Glutamatergic neuron (in vitro differentiated cells): ENCODE measurements around the gene TSPAN5. TPM values are rescaled to one million over a fixed set of nuclear protein-coding genes. Genes with fewer than 3 reads are reported as not detected.

Source experiments
- DNase-seq: peaks from one replicate; pipeline ENCODE4 v3.0.0; 2022
- H3K27ac Mint-ChIP-seq: one replicate; pipeline ENCODE4 v1.8.0; 2020; ENCODE audit warnings: mild to moderate bottlenecking, mixed read lengths, inconsistent platforms; ENCODE audit not compliant: unreplicated experiment
- H3K27me3 Mint-ChIP-seq: one replicate; pipeline ENCODE4 v1.8.0; 2020; ENCODE audit warnings: mild to moderate bottlenecking, moderate library complexity, mixed read lengths, inconsistent platforms; ENCODE audit not compliant: unreplicated experiment
- H3K36me3 Mint-ChIP-seq: one replicate; pipeline ENCODE4 v1.8.0; 2020; ENCODE audit warnings: mild to moderate bottlenecking, mixed read lengths, inconsistent platforms; ENCODE audit not compliant: unreplicated experiment
- H3K4me1 Mint-ChIP-seq: one replicate; pipeline ENCODE4 v1.8.0; 2020; ENCODE audit warnings: mild to moderate bottlenecking, low read depth, mixed read lengths, inconsistent platforms; ENCODE audit not compliant: unreplicated experiment
- H3K4me3 Mint-ChIP-seq: one replicate; pipeline ENCODE4 v1.8.0; 2020; ENCODE audit warnings: mild to moderate bottlenecking, mixed read lengths, inconsistent platforms; ENCODE audit not compliant: unreplicated experiment
- H3K9me3 Mint-ChIP-seq: one replicate; pipeline ENCODE4 v1.8.0; 2020; ENCODE audit warnings: mild to moderate bottlenecking, moderate library complexity, mixed read lengths, inconsistent platforms; ENCODE audit not compliant: unreplicated experiment
- total RNA-seq: library from RNA; stranded (reverse); fragmentation: NEBNext Ultra II Directional; extraction: Animal tissue kit (Norgen Biotek cat#: 25700); gene quantifications from one replicate; pipeline ENCODE4 v1.2.1, GENCODE V29; 2021; ENCODE audit not compliant: unreplicated experiment
- TF ChIP-seq, protein P1 (sequence below): fragments of 200-600 bp; sonication (generic); IDR thresholded peaks from one replicate; pipeline ENCODE4 v1.5.0; 2021; ENCODE audit not compliant: partially characterized antibody, unreplicated experiment

Gene TSPAN5
- total RNA-seq, 1 donor from 2014 or later = 40.5 TPM

DNA sequence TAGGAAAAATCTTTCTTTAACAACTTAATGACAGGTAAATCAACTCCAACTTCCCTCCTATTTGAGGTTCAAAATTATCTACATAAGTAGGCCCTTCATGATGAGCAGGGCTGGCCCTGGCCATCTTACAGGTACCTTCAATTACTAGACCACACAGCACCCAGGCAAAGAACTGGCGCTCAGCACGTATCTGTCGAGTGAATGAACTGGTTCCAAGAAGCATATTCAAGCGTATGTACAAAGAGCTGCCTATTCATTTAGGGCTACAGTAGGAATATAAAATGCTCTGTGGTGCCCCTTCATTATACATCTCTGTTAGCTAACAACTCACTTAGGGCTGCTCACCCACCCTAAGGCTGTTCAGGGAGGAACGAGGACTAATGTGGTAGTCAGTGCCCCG is 48.0 kb downstream of the TSPAN5 start:
- peaks cover 5% of the 10 kb centered on the region for H3K9me3 Mint-ChIP-seq
- H3K4me3 Mint-ChIP-seq = no peak overlapping the region
- TF ChIP-seq, protein P1, sequence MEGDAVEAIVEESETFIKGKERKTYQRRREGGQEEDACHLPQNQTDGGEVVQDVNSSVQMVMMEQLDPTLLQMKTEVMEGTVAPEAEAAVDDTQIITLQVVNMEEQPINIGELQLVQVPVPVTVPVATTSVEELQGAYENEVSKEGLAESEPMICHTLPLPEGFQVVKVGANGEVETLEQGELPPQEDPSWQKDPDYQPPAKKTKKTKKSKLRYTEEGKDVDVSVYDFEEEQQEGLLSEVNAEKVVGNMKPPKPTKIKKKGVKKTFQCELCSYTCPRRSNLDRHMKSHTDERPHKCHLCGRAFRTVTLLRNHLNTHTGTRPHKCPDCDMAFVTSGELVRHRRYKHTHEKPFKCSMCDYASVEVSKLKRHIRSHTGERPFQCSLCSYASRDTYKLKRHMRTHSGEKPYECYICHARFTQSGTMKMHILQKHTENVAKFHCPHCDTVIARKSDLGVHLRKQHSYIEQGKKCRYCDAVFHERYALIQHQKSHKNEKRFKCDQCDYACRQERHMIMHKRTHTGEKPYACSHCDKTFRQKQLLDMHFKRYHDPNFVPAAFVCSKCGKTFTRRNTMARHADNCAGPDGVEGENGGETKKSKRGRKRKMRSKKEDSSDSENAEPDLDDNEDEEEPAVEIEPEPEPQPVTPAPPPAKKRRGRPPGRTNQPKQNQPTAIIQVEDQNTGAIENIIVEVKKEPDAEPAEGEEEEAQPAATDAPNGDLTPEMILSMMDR = no peak
- DNase-seq = no peak
- H3K27ac Mint-ChIP-seq = peak overlapping the region; percentile 75
- H3K27me3 Mint-ChIP-seq = peaks cover 2% of the 10 kb centered on the region
- peaks cover 69% of the 10 kb centered on the region for H3K4me1 Mint-ChIP-seq
- no peaks in the 10 kb centered on the region for H3K36me3 Mint-ChIP-seq

DNA sequence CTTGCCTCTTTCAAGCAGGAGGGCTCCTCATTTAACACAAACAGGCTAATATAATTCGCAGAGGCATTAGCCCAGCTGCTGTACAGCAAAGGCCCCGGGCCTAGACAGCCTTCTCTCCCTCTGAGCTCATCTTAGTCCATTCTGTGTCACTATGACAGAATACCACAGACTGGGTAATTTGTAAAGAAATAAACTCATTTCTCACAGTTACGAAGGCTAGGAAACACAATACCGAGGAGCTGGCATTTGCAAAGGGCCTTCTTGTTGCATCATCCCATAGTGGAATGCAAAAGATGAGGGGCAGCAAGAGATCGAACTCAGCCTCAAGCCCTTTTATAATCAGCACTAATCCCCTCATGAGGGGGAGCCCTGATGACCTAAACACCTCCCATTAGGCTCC is 48.5 kb downstream of the TSPAN5 start:
- no peaks in the 10 kb centered on the region for H3K36me3 Mint-ChIP-seq
- H3K27me3 Mint-ChIP-seq = peaks cover 2% of the 10 kb centered on the region
- H3K9me3 Mint-ChIP-seq = peaks cover 5% of the 10 kb centered on the region
- TF ChIP-seq, protein P1 = no peak
- no peak for DNase-seq
- no peak overlapping the region for H3K4me3 Mint-ChIP-seq
- peaks cover 68% of the 10 kb centered on the region for H3K4me1 Mint-ChIP-seq
- H3K27ac Mint-ChIP-seq = peak overlapping the region; percentile 75

DNA sequence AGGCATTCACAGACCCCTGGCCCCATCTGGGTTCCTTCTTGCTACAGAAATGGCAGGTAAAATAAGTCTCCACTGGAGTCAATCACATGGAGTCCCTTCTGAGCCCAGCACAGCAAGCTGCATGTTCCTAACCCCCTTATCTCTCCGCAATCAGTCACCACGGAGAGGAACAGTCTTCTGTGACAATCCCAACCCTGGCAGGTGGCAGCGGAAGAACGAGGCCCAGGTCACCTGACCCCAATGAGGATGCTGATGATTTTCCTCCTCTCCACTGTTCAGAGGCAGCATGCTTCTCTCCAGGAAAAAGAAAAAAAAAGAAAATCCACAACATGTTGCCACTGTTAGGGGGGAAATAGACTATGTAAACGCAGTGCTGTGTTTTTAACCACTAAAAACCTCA is 50.1 kb downstream of the TSPAN5 start:
- Mint-ChIP-seq H3K36me3 (no peaks in the 10 kb centered on the region), H3K27ac (peak overlapping the region; percentile 72), H3K4me1 (peaks cover 62% of the 10 kb centered on the region), H3K27me3 (peaks cover 2% of the 10 kb centered on the region), H3K9me3 (peaks cover 3% of the 10 kb centered on the region), H3K4me3 (peak overlapping the region; percentile 32)
- TF ChIP-seq, protein P1 = no peak
- no peak for DNase-seq

DNA sequence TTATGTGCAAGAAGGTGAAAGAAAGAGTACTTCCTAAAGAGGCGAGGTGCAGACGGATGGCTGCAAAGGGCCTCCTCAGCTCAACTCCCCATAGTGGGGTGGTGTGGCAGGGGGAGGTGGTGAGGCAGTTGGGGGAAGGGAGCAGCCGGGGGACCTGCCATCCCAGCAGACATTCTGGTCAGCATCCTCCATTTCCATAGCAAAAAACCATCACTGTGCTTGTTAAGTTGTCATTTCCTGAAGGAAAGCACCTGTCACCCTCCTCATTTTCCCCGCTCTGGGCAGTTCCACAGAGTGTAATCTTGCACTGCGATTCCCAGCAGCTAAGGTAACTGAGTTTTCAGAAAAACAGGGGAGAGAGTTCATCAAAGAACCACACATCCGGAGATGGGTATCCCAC is 51.5 kb downstream of the TSPAN5 start:
- peaks cover 50% of the 10 kb centered on the region for H3K4me1 Mint-ChIP-seq

DNA sequence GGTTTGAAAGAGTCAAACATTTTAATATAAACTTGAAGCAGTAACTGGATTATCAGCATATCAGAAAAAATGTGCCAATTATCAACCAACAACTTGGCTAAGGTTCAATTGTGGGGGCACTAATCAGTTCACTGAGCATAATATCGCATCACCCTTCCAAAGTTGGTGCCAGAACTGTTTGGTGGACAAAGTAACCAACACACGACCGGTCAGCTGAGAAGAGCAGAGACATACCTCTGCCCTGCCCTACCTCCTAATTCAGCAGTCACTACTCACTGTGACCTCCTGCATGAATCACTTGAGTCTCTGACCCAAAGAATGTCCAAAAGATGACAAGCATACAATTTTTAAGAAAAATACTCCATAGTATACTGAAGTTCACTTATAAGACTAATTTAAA is 53.2 kb downstream of the TSPAN5 start:
- H3K4me1 Mint-ChIP-seq = peaks cover 35% of the 10 kb centered on the region
- H3K9me3 Mint-ChIP-seq = peaks cover 2% of the 10 kb centered on the region
- DNase-seq = no peak
- no peak overlapping the region for H3K27ac Mint-ChIP-seq
- peaks cover 16% of the 10 kb centered on the region for H3K36me3 Mint-ChIP-seq
- TF ChIP-seq, protein P1 = no peak
- no peak overlapping the region for H3K4me3 Mint-ChIP-seq
- peaks cover 2% of the 10 kb centered on the region for H3K27me3 Mint-ChIP-seq

More for the DNA sequence above, 51.5 kb downstream of the TSPAN5 start:
- TF ChIP-seq, protein P1 = no peak
- DNase-seq = no peak
- Mint-ChIP-seq H3K27ac (no peak overlapping the region), H3K36me3 (no peaks in the 10 kb centered on the region), H3K4me3 (no peak overlapping the region), H3K9me3 (no peaks in the 10 kb centered on the region), H3K27me3 (peaks cover 2% of the 10 kb centered on the region)
